Coronary artery (tissue), 2 donors: ENCODE measurements around the gene RAB34.
A peak's percentile ranks its signal among the peaks of the same experiment; 100 is the strongest.
"Not testable (repeated sequence)": the region's sequence is repeated elsewhere in the genome, so short reads cannot be mapped to it uniquely, and the experiment has no call there.

Experiments used
- DNase-seq: peaks from one replicate; pipeline ENCODE4 v3.0.0-alpha.2; 2017; ENCODE audit warnings: low spot score
- H3K27ac ChIP-seq, 2 donors: fragments of 200-600 bp; sonication (generic); one replicate each; pipeline ENCODE4 v1.5.1; 2016 to 2019
- H3K4me3 ChIP-seq: fragments of 200-600 bp; sonication (generic); 2 replicates; pipeline ENCODE4 v1.5.1; 2016; ENCODE audit warnings: mild to moderate bottlenecking, moderate library complexity
- CTCF ChIP-seq: fragments of 200-600 bp; sonication (generic); IDR thresholded peaks from one replicate; pipeline ENCODE4 v1.5.1; 2019; ENCODE audit warnings: antibody characterized with exemption

RAB34 gene

GRCh38 chr17:28723159-28723835 is 5.6 kb upstream of the RAB34 start:
- H3K27ac ChIP-seq = no peak overlapping the region
- no peak for TF ChIP-seq CTCF
- no peak overlapping the region for H3K4me3 ChIP-seq
- DNase-seq = no peak

GRCh38 chr17:28722417-28723158 is 4.9 kb upstream of the RAB34 start:
- H3K4me3 ChIP-seq = no peak overlapping the region
- no peak overlapping the region for H3K27ac ChIP-seq
- no peak for TF ChIP-seq CTCF
- DNase-seq = no peak

GRCh38 chr17:28720997-28721329 is 3.3 kb upstream of the RAB34 start:
- Histone ChIP-seq H3K27ac (peak overlapping the region in 1 of 2 donors; percentile 88), H3K4me3 (peak overlapping the region; percentile 96)
- not testable (repeated sequence) for DNase-seq

GRCh38 chr17:28720247-28720996 is 2.8 kb upstream of the RAB34 start:
- Histone ChIP-seq H3K27ac (peak overlapping the region; percentile 88 to 90), H3K4me3 (peak overlapping the region; percentile 96)
- DNase-seq = no peak
- no peak for TF ChIP-seq CTCF

GRCh38 chr17:28719021-28719433 is 1.4 kb upstream of the RAB34 start:
- peak overlapping the region; percentile 96 for H3K4me3 ChIP-seq
- H3K27ac ChIP-seq = peak overlapping the region; percentile 90 to 94
- no peak for TF ChIP-seq CTCF
- no peak for DNase-seq

GRCh38 chr17:28718333-28719020 is 809 bp upstream of the RAB34 start:
- Histone ChIP-seq H3K27ac (peak overlapping the region; percentile 90 to 94), H3K4me3 (peak overlapping the region; percentile 96)
- no peak for TF ChIP-seq CTCF
- DNase-seq = peak; percentile 80
